GM18870 (cell line): ENCODE measurements around the gene REG4.
"Not testable (repeated sequence)": the region's sequence is repeated elsewhere in the genome, so short reads cannot be mapped to it uniquely, and the experiment has no call there.

Experiments
- ATAC-seq: cut with Tn5 transposase; IDR thresholded peaks from one replicate; pipeline ENCODE4 v1.9.1; 2021; ENCODE audit warnings: moderate library complexity; ENCODE audit not compliant: unreplicated experiment

Gene REG4

GRCh38 chr1:119808491-119808890 lies 2.8 kb downstream of the REG4 start:
- no peak for ATAC-seq

DNA sequence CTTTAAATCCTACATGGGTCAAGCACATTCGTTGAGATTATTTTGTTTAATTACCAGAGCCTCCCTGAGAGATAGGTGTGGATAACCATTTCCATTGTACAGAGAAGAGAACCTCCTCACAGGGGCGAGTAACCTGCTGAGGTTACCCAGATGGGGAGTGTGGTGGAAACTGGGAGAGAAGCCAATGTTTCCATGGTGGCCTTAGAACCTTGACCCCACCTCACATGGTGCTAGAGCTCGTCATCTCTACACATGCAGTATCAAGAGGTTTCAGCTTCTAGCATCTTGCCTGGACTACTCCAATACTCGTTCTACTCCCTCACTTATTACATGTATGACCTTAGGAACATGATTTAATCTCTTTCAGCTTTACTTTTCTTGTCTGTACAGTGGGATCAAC lies 4.8 kb downstream of the REG4 start:
- no peak for ATAC-seq

DNA sequence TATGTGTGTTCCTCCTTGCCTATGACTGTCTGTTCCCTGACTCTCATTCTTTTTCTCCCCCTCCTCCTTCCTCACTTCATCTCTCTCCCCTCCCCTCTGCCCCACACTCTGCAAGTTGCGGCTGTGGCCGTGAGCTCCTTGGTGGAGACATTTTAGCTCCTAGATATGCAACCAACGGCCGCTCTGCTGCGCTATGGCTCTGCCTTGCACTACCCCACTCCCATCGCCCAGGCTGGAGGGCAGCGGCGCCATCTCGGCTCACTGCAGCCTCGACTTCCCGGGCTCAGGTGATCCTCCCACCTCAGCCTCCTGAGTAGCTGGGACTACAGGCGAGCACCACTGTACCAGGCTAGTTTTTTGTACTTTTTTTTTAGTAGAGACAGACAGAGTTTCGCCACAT lies 5.5 kb downstream of the REG4 start:
- no peak for ATAC-seq

GRCh38 chr1:119805247-119805646 lies 6.0 kb downstream of the REG4 start:
- no peak for ATAC-seq

DNA sequence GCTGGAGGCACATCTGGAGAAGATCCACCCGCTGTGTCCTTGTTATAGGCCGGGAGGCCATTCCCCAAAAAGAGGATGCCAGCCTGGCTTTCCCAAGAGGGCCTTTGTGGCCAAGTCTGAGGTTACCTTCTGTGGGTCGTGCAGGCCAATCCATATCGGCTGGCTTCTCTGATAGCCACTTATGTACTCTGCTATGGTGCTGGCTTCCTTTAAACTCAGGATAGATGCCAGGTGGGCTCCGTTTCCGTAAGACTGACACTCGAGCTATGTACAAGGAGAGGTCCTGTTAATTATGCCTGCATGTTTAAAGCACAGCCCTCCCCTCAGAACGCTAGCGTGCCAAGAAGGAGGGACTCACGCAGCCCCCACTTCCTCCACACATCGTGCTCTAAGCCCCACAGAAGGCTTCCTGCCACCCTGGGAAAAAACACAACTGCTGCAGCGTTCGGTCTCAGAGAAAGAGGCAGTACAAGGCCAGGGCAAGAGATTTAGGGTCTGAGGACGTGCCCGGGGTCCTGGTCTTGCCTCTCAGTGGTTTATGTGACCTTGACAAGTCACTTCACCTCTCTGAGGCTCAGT lies 11.6 kb downstream of the REG4 start:
- no peak for ATAC-seq

GRCh38 chr1:119799003-119799402 lies 12.3 kb downstream of the REG4 start:
- ATAC-seq = no peak

- ATAC-seq = no peak
Observed at GRCh38 chr1:119797606-119798005, 13.7 kb downstream of the REG4 start.

DNA sequence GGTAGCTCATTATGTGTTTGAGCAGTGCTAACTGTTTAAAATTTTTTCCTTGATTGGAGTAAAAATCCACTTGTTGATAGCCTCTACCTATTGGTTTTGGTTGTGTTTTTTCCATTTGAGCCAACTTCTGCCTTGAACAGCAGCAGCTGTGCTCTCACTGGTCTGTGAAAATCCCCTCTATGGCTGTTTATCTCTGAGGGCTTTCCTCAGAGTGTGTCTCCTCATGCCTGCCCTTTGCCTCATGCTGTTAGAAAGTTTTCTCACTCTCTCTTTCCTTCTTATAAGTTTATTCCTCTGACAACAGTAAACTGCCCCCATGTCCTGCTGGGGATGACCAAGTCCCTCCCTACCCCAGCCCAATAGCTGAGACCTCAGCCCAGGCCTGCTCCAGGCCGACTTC lies 14.1 kb downstream of the REG4 start:
- no peak for ATAC-seq

DNA sequence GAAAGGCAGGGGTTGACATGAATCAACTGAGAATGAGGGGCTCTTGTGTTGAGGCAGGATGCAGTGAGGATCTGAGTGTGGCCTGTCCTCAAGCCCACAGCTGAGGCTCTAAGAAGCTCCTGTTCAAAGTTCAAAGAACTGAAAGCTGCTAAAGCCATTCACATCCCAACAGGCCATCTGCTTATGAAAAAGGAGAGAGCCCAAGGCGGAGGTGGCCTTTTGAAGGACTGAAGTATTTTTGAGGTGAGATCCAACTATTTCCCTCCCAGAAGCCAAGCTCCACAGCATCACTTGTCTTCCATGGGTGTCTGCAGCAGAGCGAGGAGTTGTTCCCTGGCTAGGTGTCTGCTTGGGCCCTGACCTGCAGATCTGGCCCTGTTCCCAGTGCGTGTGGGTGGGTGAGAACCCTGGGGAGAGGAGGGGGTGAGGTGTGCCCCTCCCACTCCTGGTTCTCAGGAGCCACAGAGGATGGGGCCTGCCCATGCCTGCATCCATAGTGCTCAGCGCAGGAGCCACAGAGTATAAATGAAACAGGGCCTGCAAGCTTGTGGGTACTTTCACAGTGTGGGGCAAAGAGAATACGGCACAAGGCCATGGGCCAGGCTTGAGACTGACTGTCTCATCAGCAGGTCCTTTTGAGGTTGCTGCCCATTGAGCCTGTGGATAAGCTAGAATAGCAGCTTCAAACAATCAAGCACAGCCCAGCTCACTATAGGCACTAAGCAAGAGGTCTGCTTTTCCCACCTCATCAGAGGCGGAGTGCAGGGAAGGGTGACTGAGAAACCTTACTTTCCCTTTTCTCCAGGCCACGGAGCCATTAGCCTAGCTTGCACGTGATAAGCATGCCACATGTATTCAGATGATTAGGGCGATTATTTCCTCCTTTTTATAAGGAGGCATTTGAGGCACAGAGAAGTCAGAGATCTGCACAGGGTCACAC lies 15.7 kb downstream of the REG4 start:
- no peak for ATAC-seq

GRCh38 chr1:119794876-119795240 lies 16.4 kb downstream of the REG4 start:
- no peak for ATAC-seq

GRCh38 chr1:119794230-119794875 lies 16.9 kb downstream of the REG4 start:
- no peak for ATAC-seq

GRCh38 chr1:119791377-119791776 lies 19.9 kb downstream of the REG4 start:
- ATAC-seq = no peak

- no peak for ATAC-seq
Observed at GRCh38 chr1:119790451-119791198, 20.6 kb downstream of the REG4 start.

DNA sequence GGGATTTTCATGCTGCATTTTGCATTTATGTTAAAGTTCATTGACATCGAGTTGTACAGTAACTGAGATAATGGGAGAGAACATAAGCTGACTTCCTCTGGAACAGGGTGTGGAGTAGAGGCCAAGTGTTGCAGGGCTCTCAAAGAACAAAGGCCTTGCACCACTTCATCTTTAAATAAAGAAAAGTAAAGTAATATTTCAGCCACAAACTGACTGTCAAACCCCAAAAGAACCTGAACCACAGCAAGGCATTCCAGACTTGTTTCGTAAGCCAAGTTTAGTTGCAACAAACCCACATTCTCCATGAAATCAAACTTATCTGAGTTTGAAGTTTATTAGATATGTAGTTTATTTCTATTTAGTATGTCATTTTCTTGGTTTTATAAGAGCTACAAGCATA lies 23.5 kb downstream of the REG4 start:
- ATAC-seq = no peak

GRCh38 chr1:119786473-119787050 lies 24.7 kb downstream of the REG4 start:
- ATAC-seq = not testable (repeated sequence)

DNA sequence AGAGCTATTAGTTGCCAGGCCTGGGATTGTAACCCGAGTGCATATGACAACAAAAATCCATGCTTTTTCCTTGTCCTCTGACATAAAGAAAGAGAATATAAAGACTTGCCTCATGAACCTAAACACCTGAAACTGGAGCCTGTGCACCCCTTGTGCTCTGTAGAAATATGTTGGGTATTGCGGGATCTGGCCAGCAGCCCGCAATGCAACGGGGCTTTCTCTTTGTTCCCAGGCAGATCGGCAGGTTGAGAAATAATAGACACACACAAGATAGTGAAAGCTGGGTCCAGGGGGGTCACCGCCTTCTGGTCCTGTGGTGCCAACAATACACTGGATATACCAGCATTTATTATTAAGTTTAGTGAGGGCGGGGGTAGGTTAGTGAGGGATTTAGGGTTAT lies 25.2 kb downstream of the REG4 start:
- ATAC-seq = not testable (repeated sequence)

DNA sequence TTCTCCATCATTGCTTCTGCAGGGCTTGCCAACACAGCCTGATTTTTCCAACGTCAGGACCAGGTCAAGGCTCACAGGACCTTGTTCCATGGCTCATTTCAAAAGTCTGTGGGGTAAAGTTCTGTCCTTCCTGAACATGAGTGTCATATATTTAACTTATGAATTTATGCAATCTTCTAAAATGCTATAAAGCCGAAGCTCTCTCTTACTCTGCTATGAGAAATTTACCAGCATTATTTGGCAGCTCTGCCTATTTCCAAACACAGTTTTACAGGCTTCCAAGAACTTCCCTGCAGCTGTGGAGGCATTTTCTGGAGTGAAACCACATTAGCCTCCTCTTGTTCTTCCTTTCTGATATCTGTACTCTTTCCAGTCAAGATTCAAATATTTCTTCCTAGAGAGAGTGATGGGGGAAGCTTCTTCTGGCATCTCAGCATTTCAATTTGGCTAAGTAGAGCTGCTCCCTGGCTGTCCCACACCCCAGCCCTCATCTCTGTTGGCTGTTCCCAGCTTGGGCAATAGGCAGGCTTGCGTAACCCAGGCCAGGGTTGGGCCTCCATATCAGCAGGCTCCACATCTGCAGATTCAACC lies 27.0 kb downstream of the REG4 start:
- ATAC-seq = no peak

DNA sequence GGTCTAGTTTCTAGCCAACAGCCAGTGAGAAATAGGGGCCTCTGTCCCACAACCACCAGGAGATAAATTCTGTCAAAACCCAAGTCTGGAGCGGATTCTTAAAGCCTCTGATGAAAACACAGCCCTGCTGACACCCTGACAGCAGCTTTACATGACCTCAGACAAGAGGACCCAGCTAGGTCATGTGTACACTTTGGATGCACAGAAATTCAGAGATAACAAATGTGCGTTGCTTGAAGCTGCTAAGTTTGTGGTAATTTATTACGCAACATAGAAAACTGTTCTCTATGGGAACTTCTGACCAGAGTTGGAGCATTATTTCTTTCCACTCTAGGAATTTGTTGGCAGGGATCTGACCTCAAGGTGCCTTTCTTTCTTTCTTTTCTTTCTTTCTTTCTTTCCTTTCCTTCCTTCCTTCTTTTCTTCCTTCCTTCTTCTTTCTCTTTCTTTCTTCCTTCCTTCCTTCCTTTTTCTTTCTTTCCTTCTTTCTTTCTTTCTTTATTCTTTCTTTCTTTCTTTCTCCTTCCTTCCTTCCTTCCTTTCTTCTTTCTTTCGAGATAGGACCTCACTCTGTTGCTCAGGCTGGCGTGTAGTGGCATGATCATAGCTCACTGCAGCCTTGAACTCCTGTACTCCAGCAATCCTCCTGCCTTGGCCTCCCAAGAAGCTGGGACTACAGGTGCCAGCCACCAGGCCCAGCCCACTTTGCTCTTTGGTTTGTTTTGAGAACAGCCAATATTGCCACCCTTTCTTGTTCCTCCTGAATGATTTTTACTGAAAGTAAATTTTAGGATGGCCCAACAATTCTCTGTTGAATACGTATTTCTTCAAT lies 27.7 kb downstream of the REG4 start:
- ATAC-seq = no peak

DNA sequence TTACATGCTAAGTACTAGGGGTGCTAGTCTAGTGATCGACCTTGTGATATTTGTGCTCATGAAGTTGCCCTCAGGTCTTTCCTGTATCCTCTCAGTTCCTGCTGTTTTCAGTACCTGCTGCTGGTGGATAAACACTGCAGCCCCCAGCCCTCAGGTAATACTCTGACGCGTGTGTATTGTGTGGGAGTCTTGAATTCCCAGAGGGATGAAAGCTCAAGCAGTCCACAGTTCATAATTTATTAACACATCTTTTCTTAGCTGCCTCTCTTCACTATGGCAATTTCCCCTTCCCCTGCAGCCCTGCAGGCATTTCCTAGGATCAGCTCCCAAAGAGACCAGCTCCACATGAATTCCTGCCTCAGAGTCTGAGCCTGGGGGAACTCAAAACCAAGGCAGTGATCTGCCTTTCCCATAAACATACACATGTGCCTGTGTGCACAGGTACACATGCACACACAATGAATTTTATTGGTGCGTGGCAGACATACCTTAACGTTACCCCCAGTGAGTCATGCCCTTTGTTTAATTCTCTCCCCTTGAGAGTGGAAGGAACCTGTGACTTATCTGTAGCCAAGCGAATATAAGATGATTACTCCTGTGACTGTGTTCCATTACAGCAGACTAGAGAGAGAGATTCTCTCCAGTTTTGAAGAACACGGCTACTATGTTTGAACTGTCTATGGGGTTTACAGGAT lies 28.5 kb downstream of the REG4 start:
- no peak for ATAC-seq
